Activated naive CD8-positive, alpha-beta T cell (primary cell): ENCODE measurements around the gene MPO.

Experiments
- H3K27ac Mint-ChIP-seq: one replicate; pipeline ENCODE4 v1.8.0; 2021; ENCODE audit warnings: mixed read lengths
- H3K27me3 Mint-ChIP-seq: one replicate; pipeline ENCODE4 v1.8.0; 2021; ENCODE audit warnings: mixed read lengths
- H3K36me3 Mint-ChIP-seq: one replicate; pipeline ENCODE4 v1.8.0; 2021; ENCODE audit warnings: mixed read lengths
- H3K4me1 Mint-ChIP-seq: one replicate; pipeline ENCODE4 v1.8.0; 2021; ENCODE audit warnings: low read depth, mixed read lengths
- H3K4me3 Mint-ChIP-seq: one replicate; pipeline ENCODE4 v1.8.0; 2021; ENCODE audit warnings: mild to moderate bottlenecking, mixed read lengths
- H3K9me3 Mint-ChIP-seq: one replicate; pipeline ENCODE4 v1.8.0; 2021; ENCODE audit warnings: low read depth, mixed read lengths

The MPO gene, protein sequence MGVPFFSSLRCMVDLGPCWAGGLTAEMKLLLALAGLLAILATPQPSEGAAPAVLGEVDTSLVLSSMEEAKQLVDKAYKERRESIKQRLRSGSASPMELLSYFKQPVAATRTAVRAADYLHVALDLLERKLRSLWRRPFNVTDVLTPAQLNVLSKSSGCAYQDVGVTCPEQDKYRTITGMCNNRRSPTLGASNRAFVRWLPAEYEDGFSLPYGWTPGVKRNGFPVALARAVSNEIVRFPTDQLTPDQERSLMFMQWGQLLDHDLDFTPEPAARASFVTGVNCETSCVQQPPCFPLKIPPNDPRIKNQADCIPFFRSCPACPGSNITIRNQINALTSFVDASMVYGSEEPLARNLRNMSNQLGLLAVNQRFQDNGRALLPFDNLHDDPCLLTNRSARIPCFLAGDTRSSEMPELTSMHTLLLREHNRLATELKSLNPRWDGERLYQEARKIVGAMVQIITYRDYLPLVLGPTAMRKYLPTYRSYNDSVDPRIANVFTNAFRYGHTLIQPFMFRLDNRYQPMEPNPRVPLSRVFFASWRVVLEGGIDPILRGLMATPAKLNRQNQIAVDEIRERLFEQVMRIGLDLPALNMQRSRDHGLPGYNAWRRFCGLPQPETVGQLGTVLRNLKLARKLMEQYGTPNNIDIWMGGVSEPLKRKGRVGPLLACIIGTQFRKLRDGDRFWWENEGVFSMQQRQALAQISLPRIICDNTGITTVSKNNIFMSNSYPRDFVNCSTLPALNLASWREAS

DNA sequence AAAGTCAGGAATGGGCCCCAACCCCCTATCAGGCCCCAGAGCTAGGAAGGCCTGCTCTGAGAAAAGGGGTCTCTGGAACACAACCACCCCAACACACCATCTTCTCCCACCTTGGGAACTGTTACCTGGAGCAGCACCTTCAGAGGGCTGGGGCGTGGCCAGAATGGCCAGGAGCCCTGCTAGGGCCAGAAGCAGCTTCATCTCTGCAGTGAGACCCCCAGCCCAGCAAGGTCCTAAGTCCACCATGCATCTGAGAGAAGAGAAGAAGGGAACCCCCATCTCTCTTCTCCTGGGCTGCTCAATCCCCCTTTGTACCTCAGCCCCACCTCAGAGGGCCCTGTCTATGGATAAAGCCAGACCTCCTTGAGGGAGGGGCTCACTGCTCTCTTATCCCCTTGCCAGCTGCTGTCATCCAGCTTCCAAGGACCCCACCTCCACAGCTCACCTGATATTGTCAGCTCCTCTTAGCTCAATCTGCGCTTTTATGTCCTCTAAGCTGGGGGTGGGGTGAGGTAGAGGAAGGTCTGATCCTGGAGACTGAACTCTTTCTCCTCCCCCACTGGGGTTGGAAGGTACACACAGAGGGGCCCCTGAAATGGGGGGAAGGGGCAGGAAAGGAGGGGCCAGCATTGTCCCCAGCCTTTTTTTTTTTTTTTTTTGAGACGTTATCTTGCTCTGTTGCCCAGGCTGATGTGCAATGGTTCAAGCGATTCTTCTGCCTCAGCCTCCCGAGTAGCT, at the start of gene MPO:
MPO (minus strand) TSS at position 456 of the 738 bp plus-strand sequence; CDS start at position 279, 177 bp downstream.
- peaks cover 8% of the 10 kb centered on the region for H3K27me3 Mint-ChIP-seq
- H3K4me1 Mint-ChIP-seq, result peaks cover 4% of the 10 kb centered on the region
- H3K4me3 Mint-ChIP-seq, result no peak within 1 kb of the TSS
- H3K27ac Mint-ChIP-seq, result no peak within 1 kb of the TSS
- no peaks in the 10 kb centered on the region for H3K9me3 Mint-ChIP-seq
- no peaks in the 10 kb centered on the region for H3K36me3 Mint-ChIP-seq

DNA sequence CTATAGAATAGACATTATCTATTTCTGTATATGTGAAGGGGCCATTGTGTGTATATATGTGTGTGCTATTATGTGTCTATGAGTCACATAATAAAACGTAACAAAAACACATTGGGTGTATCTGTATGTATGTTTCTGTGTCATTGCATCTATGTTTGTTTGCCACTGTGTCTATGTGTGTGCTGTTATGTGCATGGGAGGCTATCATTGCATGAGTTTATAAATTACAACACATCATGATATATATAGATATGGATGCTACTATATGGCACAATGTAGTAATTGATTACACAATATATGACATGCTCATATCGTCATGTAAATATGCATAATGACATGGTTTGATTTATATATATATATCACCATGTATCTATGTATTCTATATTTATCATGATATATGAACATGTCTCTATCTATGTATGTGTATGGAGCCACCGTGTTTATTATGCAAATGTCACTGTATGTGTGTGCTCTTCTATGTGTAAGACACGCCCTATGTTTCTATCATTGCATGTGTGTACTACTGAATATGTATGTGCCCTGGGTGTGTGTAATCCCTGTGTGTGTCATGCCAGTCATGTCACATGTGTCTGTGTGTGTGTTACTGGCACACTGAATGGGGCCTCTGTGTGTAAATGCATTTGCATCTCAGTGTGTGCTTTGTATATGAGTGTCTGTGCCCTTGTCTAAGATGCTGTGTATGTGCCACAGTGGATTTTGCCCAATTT, 49.2 kb upstream of the MPO start:
- H3K4me3 Mint-ChIP-seq, result peak overlapping the region; percentile 99
- peak overlapping the region; percentile 100 for H3K27ac Mint-ChIP-seq
- H3K4me1 Mint-ChIP-seq, result peaks cover 48% of the 10 kb centered on the region
- H3K27me3 Mint-ChIP-seq, result no peaks in the 10 kb centered on the region
- H3K36me3 Mint-ChIP-seq, result peaks cover 12% of the 10 kb centered on the region
- no peaks in the 10 kb centered on the region for H3K9me3 Mint-ChIP-seq

DNA sequence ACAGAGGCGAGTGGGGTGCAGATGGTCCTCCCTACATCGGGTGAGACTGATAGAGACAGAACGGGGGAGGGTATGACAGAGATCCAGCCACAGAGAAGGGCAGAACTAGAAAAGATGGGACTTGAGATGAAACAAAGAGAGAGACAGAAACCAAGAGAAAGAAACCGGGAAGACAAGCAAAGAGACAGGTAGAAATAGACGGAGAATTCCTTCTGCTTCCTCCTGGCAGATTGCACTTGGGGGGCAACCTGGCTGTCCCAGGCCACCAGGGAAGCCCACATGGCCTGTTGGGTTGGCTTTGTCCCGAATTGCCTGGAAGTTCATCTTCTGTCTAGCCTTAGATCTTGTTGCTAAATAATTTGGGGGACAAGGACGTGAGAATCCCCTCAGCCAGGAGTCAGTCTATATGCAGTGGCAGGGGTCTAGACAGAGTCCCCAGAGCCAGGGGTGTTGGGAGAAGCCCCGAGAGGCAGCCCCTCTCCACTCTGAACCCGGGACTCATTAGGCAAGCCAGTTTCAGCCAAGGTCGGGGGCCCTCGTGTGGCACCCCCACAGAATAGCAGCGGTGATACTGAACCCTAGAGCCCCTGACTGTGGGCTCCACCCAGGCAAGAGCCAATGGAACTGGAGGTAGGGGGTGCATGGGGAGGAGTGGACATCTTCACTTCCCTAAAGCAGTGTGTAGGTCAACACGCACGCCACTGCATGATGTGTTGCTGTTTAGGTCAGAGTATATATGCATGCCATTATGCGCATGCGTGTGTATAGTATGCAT, 48.5 kb upstream of the MPO start:
- H3K4me1 Mint-ChIP-seq, result peaks cover 43% of the 10 kb centered on the region
- peaks cover 12% of the 10 kb centered on the region for H3K36me3 Mint-ChIP-seq
- H3K9me3 Mint-ChIP-seq, result no peaks in the 10 kb centered on the region
- H3K27me3 Mint-ChIP-seq, result no peaks in the 10 kb centered on the region
- peak overlapping the region; percentile 87 for H3K27ac Mint-ChIP-seq
- H3K4me3 Mint-ChIP-seq, result peak overlapping the region; percentile 99

DNA sequence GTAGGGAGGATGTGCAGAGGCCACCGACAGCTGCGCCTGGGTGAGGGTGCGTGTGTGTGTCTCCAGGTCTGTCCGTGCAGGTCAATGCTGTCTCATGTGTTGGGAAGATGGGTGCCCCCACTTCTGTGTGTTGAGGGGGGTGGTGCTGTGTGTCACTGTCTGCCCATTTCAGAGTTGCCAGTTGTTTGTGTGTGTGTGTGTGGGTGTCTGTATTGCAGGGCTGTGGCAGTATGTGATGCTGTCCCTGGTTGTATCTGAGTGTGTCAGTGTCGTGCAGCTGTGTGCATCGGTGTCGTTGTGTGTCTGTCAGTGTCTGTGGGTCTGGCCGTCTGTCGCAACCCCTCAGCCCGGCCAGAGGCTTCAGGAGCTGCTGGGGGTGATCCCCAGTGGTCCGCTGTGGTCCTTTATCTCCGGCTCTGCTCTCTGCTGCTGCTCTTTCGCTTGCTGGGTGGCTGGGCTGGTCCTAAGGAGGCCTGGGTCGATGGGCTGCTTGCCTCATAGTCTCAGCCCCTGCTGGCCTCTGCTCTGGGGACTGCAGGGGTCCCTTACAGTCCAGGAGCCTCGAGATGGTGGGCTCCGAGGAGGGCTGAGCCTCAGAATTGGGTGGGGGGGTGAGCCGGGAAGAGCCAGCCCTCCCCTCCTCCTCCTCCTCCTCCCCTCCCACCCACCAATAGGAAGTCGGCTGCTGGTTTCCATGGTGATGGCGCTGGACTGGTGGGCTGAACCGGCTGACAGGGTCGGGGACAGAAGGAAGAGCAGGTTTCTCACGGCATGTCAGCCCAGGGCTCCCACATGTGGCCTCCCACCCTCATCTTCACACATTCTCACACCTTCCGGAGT, 47.7 kb upstream of the MPO start, which contains the start of gene TSPOAP1:
TSPOAP1 (minus strand) TSS at position 601 of the 840 bp plus-strand sequence. CDS start 875 bp downstream, outside the sequence.
- Mint-ChIP-seq H3K4me3 (peak within 1 kb of the TSS; percentile 99), H3K4me1 (peaks cover 41% of the 10 kb centered on the region), H3K36me3 (peaks cover 12% of the 10 kb centered on the region), H3K27ac (peak within 1 kb of the TSS; percentile 87), H3K27me3 (no peaks in the 10 kb centered on the region), H3K9me3 (no peaks in the 10 kb centered on the region)

DNA sequence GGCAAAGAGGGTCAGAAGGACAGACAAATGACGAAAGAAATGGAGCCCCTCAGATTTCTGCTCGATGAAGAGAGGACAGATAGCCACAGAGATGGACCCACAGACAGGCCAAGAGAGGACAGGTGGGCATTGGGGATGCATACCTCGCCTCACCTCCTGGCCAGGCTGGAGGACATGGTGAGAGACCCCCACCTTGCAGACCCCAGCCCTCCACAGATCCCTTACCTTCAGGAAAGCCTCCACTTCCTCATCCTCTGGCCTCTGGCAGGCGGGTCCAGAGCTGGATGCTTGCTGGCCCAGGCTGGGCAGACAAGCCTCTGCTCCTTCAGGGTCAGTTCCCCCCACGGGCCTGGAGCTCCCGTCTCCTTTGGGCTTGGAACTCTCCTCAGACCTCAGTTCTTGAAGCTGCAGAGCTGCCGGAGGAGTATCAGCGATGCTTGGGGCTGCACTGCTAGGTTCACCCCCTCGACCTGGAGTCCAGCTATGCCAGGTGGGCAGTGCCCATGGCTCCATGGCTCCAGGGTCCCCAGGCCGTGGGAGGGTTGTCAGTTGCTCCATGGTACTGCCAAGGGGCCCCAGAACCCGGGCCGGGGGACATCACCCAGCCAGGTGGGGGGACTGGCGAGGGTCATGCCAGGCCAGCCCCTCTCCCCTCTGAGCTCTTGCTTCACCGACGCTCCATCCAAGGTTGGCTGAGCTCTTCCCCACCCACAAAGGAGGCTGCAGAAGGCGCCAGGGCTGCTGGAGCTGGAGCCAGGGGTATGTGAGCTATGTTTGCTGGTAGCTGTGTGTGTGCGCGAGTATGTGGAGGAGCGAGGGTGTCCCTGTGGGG, 46.8 kb upstream of the MPO start:
- Mint-ChIP-seq H3K4me3 (peak overlapping the region; percentile 99), H3K27ac (peak overlapping the region; percentile 87), H3K9me3 (no peaks in the 10 kb centered on the region), H3K4me1 (peaks cover 41% of the 10 kb centered on the region), H3K36me3 (peaks cover 12% of the 10 kb centered on the region), H3K27me3 (no peaks in the 10 kb centered on the region)

DNA sequence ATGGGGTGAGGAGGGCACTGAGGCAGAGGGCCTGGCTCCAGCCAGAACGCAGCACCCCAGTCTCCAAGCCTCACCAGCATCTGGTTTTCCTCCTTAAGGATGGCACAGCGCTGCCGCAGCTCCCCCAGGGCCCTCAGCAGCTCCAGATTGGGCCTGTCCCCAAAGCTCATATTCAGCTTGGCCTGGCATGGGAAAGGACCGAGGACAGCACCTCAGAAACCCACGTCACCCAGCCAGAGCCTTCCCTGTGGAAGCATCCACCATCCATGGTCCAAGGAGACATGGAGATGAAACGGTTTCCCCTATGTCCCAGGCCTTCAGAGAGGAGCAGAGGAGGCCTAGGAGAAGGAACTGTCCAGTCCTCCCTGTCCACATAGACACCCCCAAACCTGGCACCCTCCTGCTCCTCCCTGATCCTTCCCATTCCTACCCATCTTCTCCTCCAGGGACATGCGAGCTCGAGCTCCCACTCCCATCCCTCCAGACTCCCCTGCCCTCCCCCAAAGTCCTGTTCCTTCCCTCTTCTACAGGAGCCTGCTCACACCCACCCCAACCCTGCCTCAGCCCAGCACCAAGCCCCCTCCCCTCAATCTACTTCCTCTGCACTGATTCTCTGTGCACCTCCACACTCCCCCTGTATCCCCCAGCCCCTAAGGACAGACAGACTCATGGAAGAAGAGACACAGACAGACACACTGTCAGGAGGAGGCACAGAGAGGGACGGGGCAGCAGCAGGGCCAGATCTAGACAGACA, 46.1 kb upstream of the MPO start:
- H3K27me3 Mint-ChIP-seq, result no peaks in the 10 kb centered on the region
- H3K36me3 Mint-ChIP-seq, result peaks cover 10% of the 10 kb centered on the region
- peak overlapping the region; percentile 85 for H3K4me3 Mint-ChIP-seq
- H3K4me1 Mint-ChIP-seq, result peaks cover 41% of the 10 kb centered on the region
- no peaks in the 10 kb centered on the region for H3K9me3 Mint-ChIP-seq
- peak overlapping the region; percentile 84 for H3K27ac Mint-ChIP-seq

DNA sequence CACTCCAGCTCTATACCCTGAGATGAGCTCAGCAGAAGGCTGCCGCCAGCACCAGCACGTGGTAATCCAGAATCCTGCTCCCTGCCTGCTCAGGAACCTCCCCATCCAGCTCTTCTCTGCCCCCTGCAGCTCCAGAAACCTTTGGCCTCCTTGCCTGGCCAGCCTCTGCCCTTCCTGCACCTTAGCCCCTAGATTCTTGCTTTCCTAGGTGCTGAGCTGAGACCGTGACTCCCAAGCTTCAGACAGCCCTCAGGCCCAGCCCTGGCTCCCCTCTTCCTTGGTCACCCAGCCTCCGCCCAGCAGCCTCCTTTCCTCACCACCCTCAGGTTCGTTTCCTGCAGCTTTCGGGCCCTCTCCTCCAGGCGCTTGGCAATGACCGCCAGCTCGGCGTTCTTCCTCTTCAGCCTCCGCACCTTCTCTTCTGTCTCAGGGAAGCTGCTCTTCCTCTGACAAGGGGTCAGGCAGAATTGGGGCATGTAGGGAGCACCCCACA, 45.3 kb upstream of the MPO start:
- Mint-ChIP-seq H3K4me3 (peak overlapping the region; percentile 85), H3K36me3 (peaks cover 11% of the 10 kb centered on the region), H3K27ac (peak overlapping the region; percentile 58), H3K9me3 (no peaks in the 10 kb centered on the region), H3K4me1 (peaks cover 45% of the 10 kb centered on the region), H3K27me3 (no peaks in the 10 kb centered on the region)

DNA sequence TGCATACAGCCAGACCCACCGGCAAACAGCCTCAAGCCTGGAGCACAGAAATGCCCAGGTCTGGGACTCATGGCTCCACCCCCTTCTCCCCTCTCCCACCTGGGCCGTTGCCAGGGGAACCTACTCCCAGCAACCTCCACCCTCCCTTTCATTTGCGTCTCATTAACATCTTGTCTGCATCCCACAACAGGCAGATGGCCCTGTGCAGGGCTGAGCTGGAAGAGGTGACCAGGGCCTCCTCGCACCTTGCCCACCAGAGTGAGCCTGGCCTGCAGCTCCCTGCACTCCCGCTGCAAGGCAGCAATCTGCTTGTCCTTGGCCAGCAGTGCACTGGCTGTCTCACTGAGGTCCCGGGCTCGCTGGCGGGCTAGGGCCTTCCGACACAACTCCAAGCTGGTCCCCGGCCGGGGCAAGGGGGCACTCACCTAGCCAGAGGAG, 44.6 kb upstream of the MPO start:
- Mint-ChIP-seq H3K9me3 (no peaks in the 10 kb centered on the region), H3K27me3 (no peaks in the 10 kb centered on the region), H3K36me3 (peaks cover 6% of the 10 kb centered on the region), H3K27ac (peak overlapping the region; percentile 54), H3K4me1 (peaks cover 45% of the 10 kb centered on the region), H3K4me3 (peak overlapping the region; percentile 66)

DNA sequence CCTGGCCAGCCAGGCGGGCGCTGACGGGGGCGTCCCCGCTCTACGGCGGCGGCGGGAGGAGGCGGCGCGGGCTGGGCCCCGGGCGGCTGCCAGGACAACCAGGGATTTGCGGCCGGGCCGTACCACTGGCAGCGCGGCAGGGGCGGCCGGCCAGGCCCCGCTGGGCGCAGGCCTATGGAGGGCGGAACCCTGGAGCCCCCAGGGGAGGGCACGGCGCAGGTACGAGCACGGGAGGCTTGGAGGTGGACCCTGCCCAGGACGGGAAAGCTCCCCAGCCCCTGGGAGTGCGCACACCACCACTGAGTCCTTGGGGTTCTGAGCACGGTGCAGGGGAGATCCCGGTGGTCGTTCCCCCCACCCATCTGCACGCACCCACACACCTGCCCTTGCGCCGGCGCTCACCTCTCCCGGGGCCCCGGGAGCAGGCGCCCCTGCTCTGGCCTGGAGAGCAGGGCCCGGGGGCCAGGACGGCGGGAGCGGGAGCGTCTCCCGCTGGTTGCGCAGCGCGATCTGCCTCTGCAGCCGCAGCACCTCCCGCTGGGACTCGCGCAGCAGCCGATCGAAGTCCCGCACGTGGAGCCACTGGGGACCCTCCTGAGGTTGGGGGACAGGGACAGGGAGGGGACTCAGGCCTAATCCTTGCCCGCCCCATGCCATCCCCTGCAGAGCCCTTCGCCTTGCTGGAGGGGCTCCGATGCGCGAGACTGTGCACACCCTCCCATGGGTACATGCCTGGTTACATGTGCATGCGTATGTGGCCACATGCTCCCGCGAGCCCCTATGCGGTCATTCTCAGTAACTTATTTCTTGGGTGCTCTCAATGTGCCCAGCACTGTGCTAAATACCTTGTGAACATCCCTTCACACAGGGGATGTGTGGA, 43.9 kb upstream of the MPO start:
- Mint-ChIP-seq H3K9me3 (no peaks in the 10 kb centered on the region), H3K36me3 (peaks cover 4% of the 10 kb centered on the region), H3K4me3 (peak overlapping the region; percentile 66), H3K27ac (no peak overlapping the region), H3K4me1 (peaks cover 44% of the 10 kb centered on the region), H3K27me3 (no peaks in the 10 kb centered on the region)

DNA sequence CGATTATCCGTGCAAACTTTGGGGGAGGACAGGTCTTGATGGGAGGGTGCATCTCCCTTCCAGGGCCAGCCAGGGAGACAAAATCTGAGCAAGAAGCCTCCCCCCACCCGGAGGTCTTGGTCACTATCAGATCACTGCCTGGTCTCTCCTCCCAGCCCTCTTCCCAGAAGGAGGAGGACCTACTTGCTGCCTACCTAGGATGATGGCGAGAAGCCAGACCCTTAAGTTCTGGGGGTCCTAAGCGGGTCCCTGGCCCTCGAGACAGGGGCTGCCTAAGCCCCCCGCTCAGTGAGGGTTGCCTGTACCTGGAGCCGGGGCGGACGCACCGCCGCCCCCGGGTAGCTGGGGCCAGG, 43.3 kb upstream of the MPO start:
- Mint-ChIP-seq H3K27ac (no peak overlapping the region), H3K4me3 (peak overlapping the region; percentile 17), H3K27me3 (no peaks in the 10 kb centered on the region), H3K36me3 (peaks cover 4% of the 10 kb centered on the region), H3K4me1 (peaks cover 41% of the 10 kb centered on the region), H3K9me3 (no peaks in the 10 kb centered on the region)

DNA sequence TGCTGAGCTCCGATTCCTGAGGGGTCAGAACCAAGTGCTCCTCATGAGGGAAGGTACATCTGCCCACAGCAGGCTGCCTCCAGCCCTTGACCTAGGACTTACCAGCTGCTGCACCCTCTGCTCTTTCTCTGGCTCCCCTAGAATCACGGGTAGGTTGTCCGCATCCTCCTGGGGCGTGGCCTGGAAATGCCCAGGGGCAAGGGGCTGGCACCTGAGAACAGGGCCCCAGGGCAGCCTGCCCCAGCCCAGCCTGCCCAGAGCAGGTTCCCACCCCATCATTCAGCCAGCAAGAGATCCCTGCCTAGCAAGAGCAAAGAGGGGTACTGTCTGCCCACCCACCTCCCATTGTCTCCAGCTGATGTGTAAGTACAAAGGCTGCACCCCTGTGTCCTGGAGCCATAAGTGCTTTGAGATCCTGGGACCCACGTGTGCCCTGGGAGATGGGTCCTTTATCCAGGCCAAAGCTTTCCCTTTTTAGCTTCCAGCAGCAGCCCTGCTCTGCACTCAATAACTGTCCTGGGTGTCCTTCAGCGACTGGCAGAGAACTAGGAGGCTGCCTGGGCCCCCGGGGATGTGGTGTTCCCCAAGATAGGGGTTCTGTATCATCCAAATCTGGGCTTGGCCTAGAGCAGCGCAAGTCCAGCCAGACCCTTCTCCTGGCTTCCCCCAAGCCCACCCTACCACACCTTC, 42.8 kb upstream of the MPO start:
- Mint-ChIP-seq H3K9me3 (no peaks in the 10 kb centered on the region), H3K27ac (no peak overlapping the region), H3K27me3 (no peaks in the 10 kb centered on the region), H3K4me3 (peak overlapping the region; percentile 17), H3K36me3 (peaks cover 4% of the 10 kb centered on the region), H3K4me1 (peaks cover 38% of the 10 kb centered on the region)
